IPS DF 4.7 (cell line): ENCODE measurements around the gene MPEG1.

ENCODE experiments used
- DNase-seq: peaks from one replicate; pipeline ENCODE4 v3.0.0-alpha.2; 2013; ENCODE audit warnings: low spot score; ENCODE audit errors: extremely low read depth

MPEG1 gene

GRCh38 chr11:59212744-59213631, at the start of gene MPEG1:
Gene MPEG1, minus strand, starts transcription at chr11:59212927. Its CDS starts 62 bp downstream, at chr11:59212865.
- DNase-seq: no peak

GRCh38 chr11:59262177-59262818, 49.6 kb upstream of the MPEG1 start:
- DNase-seq: no peak

DNA sequence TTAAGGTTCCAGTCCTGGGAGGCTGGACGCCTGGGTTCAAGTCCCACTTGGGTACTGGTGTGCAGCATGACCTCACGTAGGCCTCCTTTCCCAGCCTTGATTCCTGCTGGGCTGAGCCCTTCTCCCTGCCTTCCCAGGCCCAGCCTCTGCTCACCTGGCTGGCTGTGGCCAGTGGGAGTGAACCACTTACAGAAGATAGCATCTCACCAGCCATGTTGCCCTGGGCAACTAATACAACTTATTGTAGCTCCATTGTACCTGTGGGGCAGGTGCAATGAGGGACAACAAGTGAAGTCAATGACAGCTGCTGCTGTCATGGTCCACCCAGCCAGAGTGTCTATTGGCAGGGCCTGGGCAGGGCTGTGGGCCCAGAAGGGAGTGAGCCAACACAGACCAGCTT, 48.4 kb upstream of the MPEG1 start:
- no peak for DNase-seq

DNA sequence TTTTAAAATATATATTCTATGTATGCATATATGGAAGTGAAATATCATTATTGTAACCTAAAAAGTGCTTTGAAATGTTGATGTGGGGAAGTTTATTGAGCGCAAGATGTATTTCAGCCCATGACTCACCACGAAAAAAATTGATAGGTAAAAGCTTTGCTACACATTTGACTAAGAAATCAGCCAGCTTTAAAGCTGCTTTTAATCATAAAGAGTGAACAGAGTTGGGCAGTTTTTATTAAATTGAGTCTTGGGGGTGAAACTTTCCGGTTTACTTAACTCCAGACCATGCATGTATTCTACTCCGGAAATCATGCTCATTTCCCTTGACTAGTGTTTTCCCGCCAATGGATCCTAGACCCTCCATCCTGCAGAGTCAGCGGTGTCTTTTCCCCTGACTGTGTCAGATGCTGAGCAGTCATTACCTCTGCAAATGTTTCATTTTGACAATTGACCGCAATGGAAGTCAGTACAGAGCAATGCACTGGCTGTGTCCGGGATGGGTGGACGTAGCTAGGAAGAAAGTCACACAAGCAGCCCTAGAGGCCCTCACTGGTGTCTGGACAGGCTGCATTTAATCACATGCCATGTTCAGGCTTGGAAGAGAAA, 47.2 kb upstream of the MPEG1 start:
- no peak for DNase-seq

- DNase-seq: no peak
These were observed 46.3 kb upstream of the MPEG1 start for GRCh38 chr11:59259047-59259446.

DNA sequence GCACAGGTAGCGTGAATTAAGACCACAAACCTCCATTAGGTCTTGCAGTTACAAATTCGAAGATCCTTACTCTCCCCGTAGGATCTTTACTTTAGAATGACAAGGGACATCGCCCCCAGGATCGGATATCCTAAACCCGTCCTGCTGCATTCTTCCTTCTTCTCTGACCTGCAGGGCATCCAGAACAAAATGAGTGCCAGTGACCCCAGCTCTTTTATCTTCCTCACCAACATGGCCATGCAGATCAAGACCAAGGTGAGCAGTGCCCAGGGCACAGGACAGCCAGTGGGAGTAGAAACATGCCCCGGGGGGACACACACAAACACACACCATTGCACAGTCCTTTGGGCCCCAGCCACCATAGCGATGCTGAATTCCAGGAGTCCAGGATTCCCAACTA, 42.6 kb upstream of the MPEG1 start:
- DNase-seq: no peak

DNA sequence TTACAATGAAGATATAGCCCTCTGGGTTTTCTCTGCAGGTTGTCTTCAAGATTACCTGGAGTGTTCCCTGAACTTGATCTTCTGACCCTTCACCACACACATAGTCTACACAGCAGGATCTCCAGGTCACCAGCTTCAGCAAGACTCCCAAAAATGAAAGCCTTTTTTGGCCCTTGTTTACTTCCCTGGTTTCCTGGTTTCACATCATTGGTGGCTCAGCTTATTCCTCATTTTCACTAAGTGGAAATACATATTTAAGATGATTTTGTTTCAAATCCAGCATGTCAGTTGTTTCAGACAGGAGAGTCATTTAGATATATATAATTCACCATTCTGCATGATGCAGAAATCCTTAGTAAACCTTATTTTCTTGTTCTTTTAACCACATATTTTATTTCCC, 41.6 kb upstream of the MPEG1 start:
- no peak for DNase-seq

GRCh38 chr11:59253001-59253400, 40.3 kb upstream of the MPEG1 start:
- no peak for DNase-seq

GRCh38 chr11:59249535-59249934, 36.8 kb upstream of the MPEG1 start:
- no peak for DNase-seq

GRCh38 chr11:59247531-59248227, 35.0 kb upstream of the MPEG1 start:
- no peak for DNase-seq

GRCh38 chr11:59243633-59244032, 30.9 kb upstream of the MPEG1 start:
- no peak for DNase-seq

DNA sequence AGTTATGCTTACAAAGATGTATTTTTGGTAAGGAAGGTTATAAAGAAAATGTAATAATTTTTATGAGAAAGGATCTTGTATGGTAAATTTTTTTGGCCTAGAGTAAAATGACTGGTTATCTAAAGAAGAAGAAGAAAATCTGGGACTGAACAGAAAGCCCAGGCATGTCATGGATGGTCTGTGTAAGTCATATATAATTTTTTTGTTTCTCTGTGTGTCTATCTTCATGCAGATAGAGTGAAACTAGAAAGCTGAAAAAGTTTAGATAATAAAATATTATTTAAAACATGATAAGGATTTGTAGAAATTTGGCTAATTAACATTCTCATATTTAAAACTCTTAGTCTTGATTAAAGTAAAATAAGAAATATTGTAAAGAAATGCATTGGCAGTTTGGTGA, 27.6 kb upstream of the MPEG1 start:
- DNase-seq: no peak

- DNase-seq: no peak
These were observed 13.7 kb upstream of the MPEG1 start for GRCh38 chr11:59226396-59226795.

DNA sequence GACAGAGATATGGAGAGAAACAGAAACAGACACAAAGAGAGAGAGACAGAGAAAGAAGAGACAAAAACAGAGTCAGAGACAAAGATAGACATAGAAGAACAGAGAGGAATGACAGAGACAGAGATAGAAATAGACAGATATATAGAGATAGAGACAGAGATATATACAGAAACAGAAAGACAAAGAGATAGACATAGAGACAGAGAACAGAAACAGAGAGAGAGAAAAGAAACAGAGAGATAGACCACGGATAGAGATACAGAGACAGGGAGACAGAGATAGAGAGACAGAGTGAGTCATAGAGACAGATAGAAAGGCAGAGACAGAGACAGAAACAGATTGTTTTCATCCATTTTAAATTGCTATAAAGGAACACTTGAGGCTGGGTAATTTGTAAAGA, 12.3 kb upstream of the MPEG1 start:
- no peak for DNase-seq

GRCh38 chr11:59224351-59224928, 11.7 kb upstream of the MPEG1 start:
- no peak for DNase-seq

DNA sequence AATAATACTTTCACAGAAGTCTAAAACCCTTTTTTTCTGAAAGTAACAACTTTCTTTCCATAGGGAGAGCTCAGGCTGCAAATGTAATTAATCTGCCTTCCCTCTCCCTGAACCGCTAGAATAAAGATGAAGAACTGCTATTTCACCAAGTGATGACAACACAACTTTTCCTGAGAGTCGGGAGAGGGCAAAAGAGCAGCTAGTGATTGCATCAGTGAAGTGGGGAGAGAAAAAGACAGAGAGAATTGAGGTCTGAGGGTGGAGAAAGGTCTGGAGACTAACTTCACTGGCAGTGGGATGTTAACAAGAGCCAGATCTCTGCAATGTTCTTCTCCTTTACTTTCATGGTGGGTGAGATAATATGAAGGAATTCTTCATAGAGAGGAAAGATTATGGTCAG, 10.9 kb upstream of the MPEG1 start:
- DNase-seq: no peak

- DNase-seq: no peak
These were observed 10.4 kb upstream of the MPEG1 start for GRCh38 chr11:59223177-59223576.

GRCh38 chr11:59222464-59223060, 9.8 kb upstream of the MPEG1 start:
- DNase-seq: no peak

GRCh38 chr11:59221441-59221840, 8.7 kb upstream of the MPEG1 start:
- no peak for DNase-seq

- DNase-seq: no peak
These were observed 7.1 kb upstream of the MPEG1 start for GRCh38 chr11:59219836-59220235.

GRCh38 chr11:59218893-59219292, 6.2 kb upstream of the MPEG1 start:
- no peak for DNase-seq
